ENCODE results near the gene FZR1.
A peak's percentile ranks its signal among the peaks of the same experiment; 100 is the strongest.

Gene FZR1

GRCh38 chr19:3505598-3506383 is at the start of gene FZR1:
FZR1 (plus strand) TSS chr19:3506311; CDS start chr19:3522990, 16,679 bp downstream.
- peak; percentile 98 to 99 for DNase-seq (ENCODE audit: low read depth in 2 of 2, low spot score in 1 of 2)

GRCh38 chr19:3456925-3457527 is 49.1 kb upstream of the FZR1 start:
- no peak for DNase-seq (ENCODE audit: low read depth in 2 of 2, low spot score in 1 of 2)

- no peak for DNase-seq (ENCODE audit: low read depth in 2 of 2, low spot score in 1 of 2)
Observed at GRCh38 chr19:3457528-3458228, 48.4 kb upstream of the FZR1 start.

GRCh38 chr19:3458229-3459088 is 47.7 kb upstream of the FZR1 start:
- DNase-seq (ENCODE audit: low read depth in 2 of 2, low spot score in 1 of 2) = no peak

GRCh38 chr19:3459089-3459881 is 46.8 kb upstream of the FZR1 start:
- DNase-seq (ENCODE audit: low read depth in 2 of 2, low spot score in 1 of 2) = no peak

GRCh38 chr19:3459965-3460582 is 46.0 kb upstream of the FZR1 start:
- no peak for DNase-seq (ENCODE audit: low read depth in 2 of 2, low spot score in 1 of 2)

GRCh38 chr19:3462991-3463713 is 43.0 kb upstream of the FZR1 start:
- DNase-seq (ENCODE audit: low read depth in 2 of 2, low spot score in 1 of 2) = no peak

- DNase-seq (ENCODE audit: low read depth in 2 of 2, low spot score in 1 of 2) = no peak
Observed at GRCh38 chr19:3463714-3464586, 42.2 kb upstream of the FZR1 start.

- DNase-seq (ENCODE audit: low read depth in 2 of 2, low spot score in 1 of 2) = no peak
Observed at GRCh38 chr19:3464587-3465235, 41.4 kb upstream of the FZR1 start.

GRCh38 chr19:3465552-3465951 is 40.6 kb upstream of the FZR1 start:
- no peak for DNase-seq (ENCODE audit: low read depth in 2 of 2, low spot score in 1 of 2)

- no peak for DNase-seq (ENCODE audit: low read depth in 2 of 2, low spot score in 1 of 2)
Observed at GRCh38 chr19:3466635-3467034, 39.5 kb upstream of the FZR1 start.

GRCh38 chr19:3467437-3468198 is 38.5 kb upstream of the FZR1 start:
- no peak for DNase-seq (ENCODE audit: low read depth in 2 of 2, low spot score in 1 of 2)

GRCh38 chr19:3468211-3468610 is 37.9 kb upstream of the FZR1 start:
- no peak for DNase-seq (ENCODE audit: low read depth in 2 of 2, low spot score in 1 of 2)

- no peak for DNase-seq (ENCODE audit: low read depth in 2 of 2, low spot score in 1 of 2)
Observed at GRCh38 chr19:3469638-3470499, 36.2 kb upstream of the FZR1 start.

GRCh38 chr19:3470500-3471128 is 35.5 kb upstream of the FZR1 start:
- DNase-seq (ENCODE audit: low read depth in 2 of 2, low spot score in 1 of 2) = no peak
